ENCODE data around the gene CREG2.

The CREG2 gene

GRCh38 chr2:101408925-101409324 is 21.6 kb upstream of the CREG2 start:
- no peak for DNase-seq (ENCODE audit: low spot score)

DNA sequence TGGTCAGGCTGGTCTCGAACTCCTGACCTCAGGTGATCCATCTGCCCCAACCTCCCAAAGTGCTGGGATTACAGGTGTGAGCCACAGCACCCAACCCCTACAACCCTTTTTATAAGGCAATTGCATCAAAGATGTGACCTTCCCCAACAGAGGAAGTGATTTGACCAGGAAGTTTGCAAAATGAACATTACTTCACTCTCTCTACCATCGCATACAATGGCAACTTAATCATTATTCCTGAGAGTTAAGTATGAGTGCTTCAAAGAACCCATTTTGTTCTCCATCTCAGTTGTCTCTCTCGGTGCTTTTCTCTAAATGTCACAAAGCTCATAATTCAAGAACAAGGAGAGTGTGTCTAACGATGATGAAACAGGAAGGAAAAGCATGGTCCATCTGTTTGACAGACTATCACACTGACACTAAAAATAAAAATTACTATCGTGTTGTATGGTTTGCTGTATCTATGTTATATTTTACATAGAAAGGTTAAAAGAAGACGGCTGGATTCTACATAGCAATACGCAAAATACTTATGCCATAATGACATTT is 18.1 kb upstream of the CREG2 start:
- no peak for DNase-seq (ENCODE audit: low spot score)

- no peak for DNase-seq (ENCODE audit: low spot score)
Measured at GRCh38 chr2:101403745-101404144, 16.4 kb upstream of the CREG2 start.

DNA sequence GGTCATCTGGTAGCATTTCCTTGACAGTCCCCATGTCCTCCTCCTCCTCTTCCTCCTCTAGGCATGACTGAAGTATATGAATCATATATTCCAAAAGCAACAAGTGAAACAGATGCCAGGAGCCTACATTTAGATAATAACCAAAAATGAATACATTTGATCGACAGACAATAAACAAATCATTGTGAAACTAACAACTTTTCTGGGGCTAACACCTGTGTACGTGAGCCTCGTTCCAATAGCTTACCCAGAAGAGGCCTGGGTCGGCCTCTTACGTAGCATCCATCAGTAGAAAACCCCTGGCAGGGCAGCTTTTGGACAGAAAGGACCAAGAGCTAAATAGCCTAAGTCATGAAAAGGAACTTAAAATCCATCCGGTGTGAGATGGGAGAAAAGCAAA is 15.3 kb upstream of the CREG2 start:
- DNase-seq (ENCODE audit: low spot score) = no peak

DNA sequence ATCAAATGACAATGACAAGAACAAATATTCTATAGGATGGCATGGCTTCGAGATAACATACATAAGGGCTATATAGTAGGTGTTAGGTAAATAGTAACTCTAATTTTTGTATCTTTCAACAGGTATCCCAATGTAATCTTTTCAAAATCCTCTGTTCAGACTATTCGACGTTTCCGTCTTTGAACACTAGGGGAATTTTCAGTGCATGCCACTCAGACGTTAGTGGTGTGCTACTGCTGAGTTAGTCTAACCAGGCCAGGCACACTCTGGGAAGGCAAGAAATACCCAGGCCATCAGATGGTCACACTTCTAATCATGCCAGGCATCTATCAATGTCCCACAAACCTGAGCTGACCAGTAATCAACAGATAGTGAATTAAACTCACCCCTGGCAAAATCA is 14.6 kb upstream of the CREG2 start:
- DNase-seq (ENCODE audit: low spot score) = no peak

GRCh38 chr2:101401326-101401665 is 14.0 kb upstream of the CREG2 start:
- DNase-seq (ENCODE audit: low spot score) = no peak

DNA sequence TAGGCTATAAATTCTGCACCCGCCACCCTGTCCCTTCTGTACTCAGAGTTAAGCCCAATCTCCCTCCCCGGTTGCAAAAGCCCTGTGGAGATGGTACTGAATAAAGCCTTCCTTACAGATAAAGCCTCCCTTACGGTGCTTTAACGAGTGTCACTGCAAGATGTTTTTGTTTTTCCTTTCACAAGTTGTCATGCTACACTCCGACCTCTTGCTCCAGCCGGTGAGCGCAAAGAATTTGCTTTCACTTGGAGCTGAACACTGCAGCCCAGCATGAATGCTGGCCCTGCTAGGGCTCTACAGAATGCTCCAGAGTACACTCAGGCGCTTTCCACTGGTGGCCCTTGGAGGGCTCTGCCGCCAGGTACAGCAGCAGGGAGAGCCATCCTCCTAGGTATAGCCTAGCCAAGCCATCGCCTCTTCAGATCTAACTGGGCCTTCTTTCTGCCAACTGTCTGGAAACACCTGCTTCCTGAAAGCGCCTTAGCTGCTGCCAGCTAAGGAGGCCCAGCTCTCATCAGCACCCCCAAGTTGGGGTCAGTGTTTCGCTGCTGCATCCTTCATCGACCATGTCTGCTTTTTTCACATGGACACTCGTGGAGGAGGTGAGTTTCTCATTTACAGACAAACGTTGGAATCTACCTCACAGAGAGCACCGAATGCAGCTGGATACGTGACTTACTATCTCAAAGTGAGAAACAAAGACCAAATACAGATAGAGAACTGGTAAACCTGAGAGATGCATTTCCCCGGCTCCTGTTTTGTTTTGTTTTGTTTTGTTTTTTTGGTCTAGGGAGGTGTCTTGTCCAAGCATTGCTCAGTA is 13.4 kb upstream of the CREG2 start:
- no peak for DNase-seq (ENCODE audit: low spot score)

DNA sequence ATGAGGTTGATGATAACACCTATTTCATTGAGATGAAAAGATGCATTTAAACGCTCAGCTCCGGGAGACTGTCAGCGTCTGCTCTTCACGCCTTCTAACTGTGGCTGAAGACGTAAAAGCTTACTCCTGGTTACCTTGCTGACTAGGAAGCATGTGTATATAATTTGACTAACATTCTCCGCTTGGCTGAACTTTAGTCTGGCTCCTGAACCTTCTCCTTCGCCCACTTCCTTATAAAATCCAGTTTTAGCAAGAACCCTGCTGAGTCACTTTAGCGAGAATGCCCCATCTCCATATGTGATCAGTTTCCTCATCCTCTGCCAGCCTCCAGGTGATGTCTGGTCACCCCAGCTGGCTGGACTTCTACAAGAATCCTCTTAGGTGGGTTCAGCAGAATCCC is 12.7 kb upstream of the CREG2 start:
- DNase-seq (ENCODE audit: low spot score) = peak; percentile 9

DNA sequence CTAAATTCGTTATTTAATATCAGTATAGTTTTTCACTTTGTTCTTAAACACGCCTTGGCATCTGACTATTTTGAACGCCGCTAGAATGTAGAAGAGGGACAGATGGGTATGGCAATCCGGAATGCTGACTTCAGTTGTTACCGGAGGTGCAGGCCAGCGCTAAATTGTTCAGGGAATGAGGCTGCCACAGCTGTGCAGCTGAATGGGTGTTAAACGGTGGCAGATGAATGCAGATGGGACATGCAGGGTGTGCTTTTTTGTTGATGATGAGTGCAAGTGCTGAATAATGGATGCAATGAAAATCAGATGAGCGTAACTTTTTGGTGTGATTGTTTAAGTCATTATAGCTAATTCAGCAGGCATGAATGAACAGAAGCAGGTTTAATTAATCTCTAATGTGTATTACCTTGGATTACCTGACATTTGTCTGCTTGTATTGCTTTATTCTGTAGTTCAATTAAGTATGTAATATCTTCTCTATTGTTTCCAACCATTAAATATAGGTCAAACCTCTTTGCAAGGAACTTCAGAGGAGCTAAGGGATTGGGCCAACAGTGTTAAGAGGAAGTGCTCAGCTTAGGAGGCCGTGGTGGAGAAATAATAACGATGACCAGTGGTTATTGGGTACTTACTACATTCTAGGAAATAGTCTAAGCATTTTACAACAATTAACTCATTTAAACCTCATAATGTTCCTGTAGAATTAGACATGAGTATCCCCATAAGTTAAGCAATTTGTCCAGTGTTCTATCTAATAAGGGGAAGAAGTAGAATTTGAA is 11.9 kb upstream of the CREG2 start:
- no peak for DNase-seq (ENCODE audit: low spot score)

GRCh38 chr2:101398116-101398821 is 11.0 kb upstream of the CREG2 start:
- no peak for DNase-seq (ENCODE audit: low spot score)

GRCh38 chr2:101396316-101396717 is 9.0 kb upstream of the CREG2 start:
- peak; percentile 21 for DNase-seq (ENCODE audit: low spot score)

GRCh38 chr2:101395545-101396315 is 8.4 kb upstream of the CREG2 start:
- no peak for DNase-seq (ENCODE audit: low spot score)

- DNase-seq (ENCODE audit: low spot score) = peak; percentile 12
Measured at GRCh38 chr2:101388232-101388631, 929 bp upstream of the CREG2 start.

- no peak for DNase-seq (ENCODE audit: low spot score)
Measured at GRCh38 chr2:101386599-101387150, 628 bp downstream of the CREG2 start.

GRCh38 chr2:101383016-101383541 is 4.2 kb downstream of the CREG2 start:
- DNase-seq (ENCODE audit: low spot score) = no peak

DNA sequence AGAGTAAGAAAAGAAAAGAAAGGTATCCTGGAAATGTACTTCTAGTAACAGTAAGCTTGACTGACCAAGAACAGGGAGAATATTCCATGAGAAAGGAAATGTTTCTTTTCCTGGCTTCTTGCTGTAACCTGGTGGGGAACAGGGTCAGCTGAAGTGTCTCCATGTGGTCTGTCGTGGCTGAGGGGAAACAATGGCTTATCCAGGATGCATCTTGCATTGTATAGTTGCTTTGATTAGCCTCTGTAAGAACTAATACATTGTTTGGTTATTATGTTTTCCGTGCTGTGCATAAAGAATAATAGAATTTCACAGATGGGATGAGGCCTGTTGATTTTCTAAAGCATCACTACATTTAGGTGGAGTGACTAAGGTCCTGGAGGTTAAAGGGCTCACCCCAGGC is 4.9 kb downstream of the CREG2 start:
- DNase-seq (ENCODE audit: low spot score) = no peak

- no peak for DNase-seq (ENCODE audit: low spot score)
Measured at GRCh38 chr2:101380376-101380775, 6.9 kb downstream of the CREG2 start.

DNA sequence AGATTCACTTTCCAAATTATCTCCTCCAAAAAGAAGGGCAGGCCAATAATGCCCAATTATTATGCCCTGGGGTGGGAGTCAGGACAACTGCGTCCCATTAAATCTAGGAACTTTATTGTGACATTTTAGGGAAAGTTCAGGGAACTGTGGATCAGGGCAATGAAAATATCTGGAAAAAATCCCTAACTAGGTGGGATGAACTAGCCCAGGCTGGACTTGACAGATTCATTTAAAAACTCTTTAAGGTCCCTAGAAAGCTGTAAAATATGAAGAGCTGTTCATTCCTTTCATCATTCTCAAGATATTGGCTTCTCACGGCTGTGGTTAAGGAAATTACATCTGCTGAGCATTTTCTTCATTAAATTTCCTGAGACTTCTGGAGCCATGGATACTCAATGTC is 8.2 kb downstream of the CREG2 start:
- DNase-seq (ENCODE audit: low spot score) = no peak

DNA sequence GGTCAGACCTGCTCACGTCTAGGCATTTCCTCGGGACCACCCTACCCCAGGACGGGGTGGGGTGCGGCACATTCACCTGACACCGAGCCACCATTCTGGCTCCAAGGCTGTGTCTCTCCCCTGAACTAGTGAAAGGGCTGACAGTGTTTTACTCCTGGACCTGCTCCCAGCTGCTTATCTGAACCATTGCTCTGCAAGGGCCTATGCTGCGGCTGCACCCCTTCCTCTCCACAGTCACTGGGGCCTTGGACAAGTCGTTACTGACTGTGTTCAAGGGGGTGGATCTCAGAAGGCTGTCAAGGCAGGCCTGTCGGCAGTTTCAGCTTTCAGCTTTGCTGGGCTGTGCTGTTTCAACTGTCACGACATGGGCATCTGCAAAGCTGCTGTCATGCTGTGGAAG is 11.7 kb downstream of the CREG2 start:
- DNase-seq (ENCODE audit: low spot score) = no peak

- DNase-seq (ENCODE audit: low spot score) = no peak
Measured at GRCh38 chr2:101374821-101375561, 12.3 kb downstream of the CREG2 start.

DNA sequence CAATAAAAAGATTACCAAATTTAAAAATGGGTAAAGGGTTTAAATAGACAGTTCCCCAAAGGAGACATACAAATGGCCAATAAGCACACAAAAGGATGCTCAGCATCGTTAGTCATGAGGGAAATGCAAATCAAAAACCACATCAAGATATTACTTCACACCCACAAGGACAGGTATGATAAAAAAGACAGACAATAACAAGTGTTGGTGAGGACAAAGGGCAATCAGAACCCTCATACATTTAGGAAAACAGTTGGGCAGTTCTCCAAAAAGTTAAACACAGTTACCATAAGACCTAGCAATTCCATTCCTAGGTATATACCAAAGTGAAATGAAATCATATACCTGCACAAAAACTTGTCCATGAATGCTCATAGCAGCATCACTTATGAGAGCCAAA is 14.5 kb downstream of the CREG2 start:
- no peak for DNase-seq (ENCODE audit: low spot score)
